ENCODE results near the gene TCL1B. TPM values are rescaled to one million over a fixed set of nuclear protein-coding genes. Genes with fewer than 3 reads are reported as not detected.
A peak's percentile ranks its signal among the peaks of the same experiment; 100 is the strongest.

TCL1B gene
- total RNA-seq, 4 donors from 2014 or later: not detected

DNA sequence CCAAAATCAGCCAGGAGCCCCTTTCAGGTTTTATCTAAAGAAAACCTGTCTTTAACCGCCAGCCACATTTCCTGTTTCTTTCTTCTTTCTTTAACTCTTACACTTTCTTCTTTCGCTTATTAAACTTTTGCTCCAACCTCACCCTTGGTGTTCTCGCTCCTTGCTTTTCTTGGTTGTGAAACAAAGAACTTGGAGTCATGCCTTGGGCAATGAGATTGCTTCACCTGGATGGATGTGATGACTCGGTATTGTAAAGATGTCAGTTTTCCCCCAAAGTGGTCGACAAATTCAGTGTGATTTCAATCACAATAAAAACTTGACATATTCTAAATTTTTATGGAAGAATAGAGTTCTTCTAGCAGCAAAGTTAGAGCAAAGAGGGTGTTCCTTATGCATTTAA is 43.9 kb downstream of the TCL1B start:
- Histone ChIP-seq H3K9me3 (no peaks in the 10 kb centered on the region), H3K27ac (replicated peaks in 1 of 4) (no peak overlapping the region), H3K36me3 (no peaks in the 10 kb centered on the region), H3K4me1 (no peaks in the 10 kb centered on the region), H3K27me3 (peaks cover 0 to 38% (median 0%) of the 10 kb centered on the region in 4 donors), H3K4me3 (no peak overlapping the region)
- DNase-seq (ENCODE audit: extremely low spot score): no peak
- TF ChIP-seq POLR2A (IDR thresholded peaks at IDR 0.05; ENCODE audit: low read depth) (no peak), EP300 (IDR thresholded peaks at IDR 0.05) (no peak), POLR2AphosphoS5 (IDR thresholded peaks at IDR 0.05) (no peak)
- TF ChIP-seq, protein P1, sequence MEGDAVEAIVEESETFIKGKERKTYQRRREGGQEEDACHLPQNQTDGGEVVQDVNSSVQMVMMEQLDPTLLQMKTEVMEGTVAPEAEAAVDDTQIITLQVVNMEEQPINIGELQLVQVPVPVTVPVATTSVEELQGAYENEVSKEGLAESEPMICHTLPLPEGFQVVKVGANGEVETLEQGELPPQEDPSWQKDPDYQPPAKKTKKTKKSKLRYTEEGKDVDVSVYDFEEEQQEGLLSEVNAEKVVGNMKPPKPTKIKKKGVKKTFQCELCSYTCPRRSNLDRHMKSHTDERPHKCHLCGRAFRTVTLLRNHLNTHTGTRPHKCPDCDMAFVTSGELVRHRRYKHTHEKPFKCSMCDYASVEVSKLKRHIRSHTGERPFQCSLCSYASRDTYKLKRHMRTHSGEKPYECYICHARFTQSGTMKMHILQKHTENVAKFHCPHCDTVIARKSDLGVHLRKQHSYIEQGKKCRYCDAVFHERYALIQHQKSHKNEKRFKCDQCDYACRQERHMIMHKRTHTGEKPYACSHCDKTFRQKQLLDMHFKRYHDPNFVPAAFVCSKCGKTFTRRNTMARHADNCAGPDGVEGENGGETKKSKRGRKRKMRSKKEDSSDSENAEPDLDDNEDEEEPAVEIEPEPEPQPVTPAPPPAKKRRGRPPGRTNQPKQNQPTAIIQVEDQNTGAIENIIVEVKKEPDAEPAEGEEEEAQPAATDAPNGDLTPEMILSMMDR (IDR thresholded peaks at IDR 0.05): no peak
- WGBS: 81% methylated on average over 5 of the region's 5 CpGs
- intact Hi-C loops (cut with DNase I): no loop called here

DNA sequence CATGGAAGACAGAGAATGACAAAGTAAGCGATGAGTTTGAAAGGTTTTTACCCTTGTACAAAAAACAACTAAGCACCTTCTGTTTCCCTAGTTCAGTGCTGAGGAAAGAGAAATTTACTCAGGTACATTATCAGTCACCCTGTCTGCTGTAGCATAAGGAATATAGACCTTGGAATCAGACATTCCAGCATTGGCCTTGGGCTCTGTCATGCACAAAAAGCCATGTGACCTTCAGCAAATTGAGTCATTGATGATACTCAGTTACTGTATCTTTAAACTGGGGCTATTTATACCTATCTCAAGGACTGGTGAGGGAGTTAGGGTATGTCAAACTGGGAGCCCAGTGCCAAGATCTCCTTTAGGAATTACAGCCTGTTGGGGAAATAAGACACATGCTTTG is 47.0 kb downstream of the TCL1B start:
- 76% methylated on average over 1 of the region's 1 CpG for WGBS
- Histone ChIP-seq H3K9me3 (no peaks in the 10 kb centered on the region), H3K27ac (replicated peaks in 1 of 4) (no peak overlapping the region), H3K4me3 (no peak overlapping the region), H3K27me3 (peaks cover 0 to 33% (median 0%) of the 10 kb centered on the region in 4 donors), H3K36me3 (no peaks in the 10 kb centered on the region), H3K4me1 (no peaks in the 10 kb centered on the region)
- TF ChIP-seq POLR2AphosphoS5 (IDR thresholded peaks at IDR 0.05) (no peak), EP300 (IDR thresholded peaks at IDR 0.05) (no peak), POLR2A (IDR thresholded peaks at IDR 0.05; ENCODE audit: low read depth) (no peak)
- TF ChIP-seq, protein P1 (IDR thresholded peaks at IDR 0.05): no peak
- DNase-seq (ENCODE audit: extremely low spot score): peak; percentile 12
- intact Hi-C loops (cut with DNase I): no loop called here

GRCh38 chr14:95739356-95739755 is 53.1 kb downstream of the TCL1B start:
- Histone ChIP-seq H3K9me3 (no peaks in the 10 kb centered on the region), H3K27ac (replicated peaks in 1 of 4) (no peak overlapping the region), H3K27me3 (peaks cover 0 to 18% (median 0%) of the 10 kb centered on the region in 4 donors), H3K4me1 (no peaks in the 10 kb centered on the region), H3K4me3 (no peak overlapping the region), H3K36me3 (no peaks in the 10 kb centered on the region)
- 64% methylated on average over 1 of the region's 1 CpG for WGBS
- DNase-seq (ENCODE audit: extremely low spot score): peak; percentile 45
- intact Hi-C loops (cut with DNase I): no loop called here
- no peak for TF ChIP-seq POLR2AphosphoS5 (IDR thresholded peaks at IDR 0.05)
- TF ChIP-seq, protein P1 (IDR thresholded peaks at IDR 0.05): no peak
- TF ChIP-seq POLR2A (IDR thresholded peaks at IDR 0.05; ENCODE audit: low read depth): no peak

DNA sequence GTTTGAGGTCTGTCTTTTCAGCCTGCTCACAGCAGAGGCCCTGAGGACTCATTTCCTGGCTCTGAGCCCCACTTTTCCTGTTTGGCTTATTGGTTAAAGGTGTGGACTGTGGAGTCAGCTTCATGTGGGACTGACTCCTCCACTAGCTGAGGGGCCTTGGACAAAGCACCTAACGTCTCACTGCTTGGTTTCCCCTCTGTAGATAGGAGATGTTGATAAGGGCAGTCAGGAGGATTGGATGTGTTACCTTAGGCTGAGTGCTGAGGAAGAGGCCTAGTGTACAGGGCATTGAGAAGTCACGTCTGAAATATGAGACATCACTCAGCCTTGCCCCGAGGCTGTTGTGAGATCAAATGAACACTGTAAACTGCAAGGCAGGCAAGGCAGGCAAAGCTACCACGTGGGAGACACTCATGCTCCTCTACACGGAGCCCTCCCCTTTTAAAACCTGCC is 54.8 kb downstream of the TCL1B start:
- H3K4me3 ChIP-seq: no peak overlapping the region
- H3K27ac ChIP-seq (replicated peaks in 1 of 4): no peak overlapping the region
- no peaks in the 10 kb centered on the region for H3K36me3 ChIP-seq
- peak; percentile 81 for DNase-seq (ENCODE audit: extremely low spot score)
- no peaks in the 10 kb centered on the region for H3K9me3 ChIP-seq
- peaks cover 0 to 7% (median 0%) of the 10 kb centered on the region in 4 donors for H3K27me3 ChIP-seq
- H3K4me1 ChIP-seq: no peaks in the 10 kb centered on the region
- 13% methylated on average over 5 of the region's 5 CpGs for WGBS
- intact Hi-C loops (cut with DNase I): no loop called here
- no peak for TF ChIP-seq POLR2AphosphoS5 (IDR thresholded peaks at IDR 0.05)
- TF ChIP-seq, protein P1 (IDR thresholded peaks at IDR 0.05): no peak
- TF ChIP-seq POLR2A (IDR thresholded peaks at IDR 0.05; ENCODE audit: low read depth): no peak
- no peak for TF ChIP-seq EP300 (IDR thresholded peaks at IDR 0.05)

DNA sequence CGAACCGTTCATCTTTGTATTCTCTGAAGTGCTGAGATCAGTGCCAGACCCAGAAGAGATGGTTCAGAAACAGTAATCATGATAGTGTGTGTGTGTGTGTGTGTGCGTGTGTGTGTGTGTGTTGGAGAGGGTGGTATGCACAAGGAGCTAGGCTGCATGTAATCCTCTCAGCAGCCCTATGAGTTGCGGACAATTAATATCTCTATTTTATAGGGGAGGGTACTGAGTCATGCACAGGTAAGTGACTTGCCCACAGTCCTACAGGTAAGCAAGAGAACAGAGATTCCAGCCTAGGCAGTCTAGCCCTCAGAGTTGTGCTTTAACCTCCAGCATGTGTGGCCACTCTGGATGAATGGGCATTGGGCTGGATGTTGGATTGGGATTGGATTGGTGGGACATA is 55.6 kb downstream of the TCL1B start:
- H3K4me1 ChIP-seq: no peaks in the 10 kb centered on the region
- TF ChIP-seq POLR2A (IDR thresholded peaks at IDR 0.05; ENCODE audit: low read depth) (no peak), POLR2AphosphoS5 (IDR thresholded peaks at IDR 0.05) (no peak), EP300 (IDR thresholded peaks at IDR 0.05) (no peak)
- TF ChIP-seq, protein P1 (IDR thresholded peaks at IDR 0.05): no peak
- H3K27ac ChIP-seq (replicated peaks in 1 of 4): no peak overlapping the region
- H3K4me3 ChIP-seq: no peak overlapping the region
- WGBS: 80% methylated on average over 4 of the region's 4 CpGs
- intact Hi-C loops (cut with DNase I): no loop called here
- H3K27me3 ChIP-seq: peaks cover 0 to 4% (median 0%) of the 10 kb centered on the region in 4 donors
- H3K36me3 ChIP-seq: no peaks in the 10 kb centered on the region
- DNase-seq (ENCODE audit: extremely low spot score): peak; percentile 81
- H3K9me3 ChIP-seq: no peaks in the 10 kb centered on the region
